ENCODE results near the gene RCBTB2.

GRCh38 chr13:48533961-48534600 is 1.2 kb upstream of the RCBTB2 start:
- no peak for TF ChIP-seq SCRT2 (tag by site-specific recombination; IDR thresholded peaks at IDR 0.05)
- TF ChIP-seq ZNF274 (IDR thresholded peaks at IDR 0.05; ENCODE audit: low read length), result no peak
- no peak for TF ChIP-seq ZNF274 (tag by site-specific recombination; IDR thresholded peaks at IDR 0.05; ENCODE audit: borderline replicate concordance)
- TF ChIP-seq, protein P1, sequence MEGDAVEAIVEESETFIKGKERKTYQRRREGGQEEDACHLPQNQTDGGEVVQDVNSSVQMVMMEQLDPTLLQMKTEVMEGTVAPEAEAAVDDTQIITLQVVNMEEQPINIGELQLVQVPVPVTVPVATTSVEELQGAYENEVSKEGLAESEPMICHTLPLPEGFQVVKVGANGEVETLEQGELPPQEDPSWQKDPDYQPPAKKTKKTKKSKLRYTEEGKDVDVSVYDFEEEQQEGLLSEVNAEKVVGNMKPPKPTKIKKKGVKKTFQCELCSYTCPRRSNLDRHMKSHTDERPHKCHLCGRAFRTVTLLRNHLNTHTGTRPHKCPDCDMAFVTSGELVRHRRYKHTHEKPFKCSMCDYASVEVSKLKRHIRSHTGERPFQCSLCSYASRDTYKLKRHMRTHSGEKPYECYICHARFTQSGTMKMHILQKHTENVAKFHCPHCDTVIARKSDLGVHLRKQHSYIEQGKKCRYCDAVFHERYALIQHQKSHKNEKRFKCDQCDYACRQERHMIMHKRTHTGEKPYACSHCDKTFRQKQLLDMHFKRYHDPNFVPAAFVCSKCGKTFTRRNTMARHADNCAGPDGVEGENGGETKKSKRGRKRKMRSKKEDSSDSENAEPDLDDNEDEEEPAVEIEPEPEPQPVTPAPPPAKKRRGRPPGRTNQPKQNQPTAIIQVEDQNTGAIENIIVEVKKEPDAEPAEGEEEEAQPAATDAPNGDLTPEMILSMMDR (tag by site-specific recombination; IDR thresholded peaks at IDR 0.05), result no peak
- no peak for TF ChIP-seq ZNF23 (tag by site-specific recombination; IDR thresholded peaks at IDR 0.05; ENCODE audit: borderline replicate concordance)
- TF ChIP-seq ZNF580 (tag by site-specific recombination; IDR thresholded peaks at IDR 0.05), result no peak
- TF ChIP-seq TCF7L2 (IDR thresholded peaks at IDR 0.05; ENCODE audit: borderline replicate concordance, low read depth, low read length), result no peak
- TF ChIP-seq HOXA7 (CRISPR knock-in tag; IDR thresholded peaks at IDR 0.05; ENCODE audit: borderline replicate concordance), result no peak
- TF ChIP-seq ZNF426 (tag by site-specific recombination; IDR thresholded peaks at IDR 0.05), result no peak
